ENCODE measurements around the gene CDH8.
"Not testable (repeated sequence)": the region's sequence is repeated elsewhere in the genome, so short reads cannot be mapped to it uniquely, and the experiment has no call there.

Gene CDH8

GRCh38 chr16:61791464-61791863 lies 244.8 kb downstream of the CDH8 start:
- Histone ChIP-seq H3K27ac (ENCODE audit: low read length) (no peak overlapping the region), H3K4me1 (ENCODE audit: low read length) (no peaks in the 10 kb centered on the region), H3K79me2 (ENCODE audit: low read length) (no peaks in the 10 kb centered on the region), H3F3A (ENCODE audit: insufficient read depth, low read length) (no peaks in the 10 kb centered on the region), H3K9ac (ENCODE audit: low read length) (no peak overlapping the region), H3K4me2 (ENCODE audit: low read depth, low read length) (no peak overlapping the region), H3K36me3 (replicated peaks; ENCODE audit: insufficient read depth, low read length) (no peaks in the 10 kb centered on the region), H3K9me3 (replicated peaks; ENCODE audit: insufficient read depth, low read length) (no peaks in the 10 kb centered on the region), H4K20me1 (ENCODE audit: insufficient read depth, low read length) (no peaks in the 10 kb centered on the region), H3K9me2 (replicated peaks; ENCODE audit: insufficient read depth, low read length) (no peaks in the 10 kb centered on the region), H3K4me3 (ENCODE audit: low read length) (no peak overlapping the region), H2AFZ (ENCODE audit: low read length) (no peak overlapping the region), H3K27me3 (replicated peaks; ENCODE audit: insufficient read depth, low read length) (no peaks in the 10 kb centered on the region)
- no peak for TF ChIP-seq EZH2phosphoT487 (IDR thresholded peaks at IDR 0.05; ENCODE audit: low read length)
- TF ChIP-seq CTCF (IDR thresholded peaks at IDR 0.05; ENCODE audit: low read length) = no peak
- TF ChIP-seq EZH2 (optimal IDR thresholded peaks at IDR 0.05; ENCODE audit: low read depth, low read length) = no peak
- no peak for DNase-seq

GRCh38 chr16:61781855-61782254 lies 254.4 kb downstream of the CDH8 start:
- not testable (repeated sequence) for H3K9me2 ChIP-seq (replicated peaks; ENCODE audit: insufficient read depth, low read length); DNase-seq; H3K9me3 ChIP-seq (replicated peaks; ENCODE audit: insufficient read depth, low read length); H3K27ac ChIP-seq (ENCODE audit: low read length); H3K4me1 ChIP-seq (ENCODE audit: low read length); H3K9ac ChIP-seq (ENCODE audit: low read length); H3K27me3 ChIP-seq (replicated peaks; ENCODE audit: insufficient read depth, low read length); H3F3A ChIP-seq (ENCODE audit: insufficient read depth, low read length); H3K4me2 ChIP-seq (ENCODE audit: low read depth, low read length); H3K36me3 ChIP-seq (replicated peaks; ENCODE audit: insufficient read depth, low read length); H3K4me3 ChIP-seq (ENCODE audit: low read length); H4K20me1 ChIP-seq (ENCODE audit: insufficient read depth, low read length); H2AFZ ChIP-seq (ENCODE audit: low read length); H3K79me2 ChIP-seq (ENCODE audit: low read length)

GRCh38 chr16:61780161-61780560 lies 256.1 kb downstream of the CDH8 start:
- Histone ChIP-seq H3K4me3 (ENCODE audit: low read length) (no peak overlapping the region), H3K36me3 (replicated peaks; ENCODE audit: insufficient read depth, low read length) (no peaks in the 10 kb centered on the region), H3K9me3 (replicated peaks; ENCODE audit: insufficient read depth, low read length) (no peaks in the 10 kb centered on the region), H3K79me2 (ENCODE audit: low read length) (no peaks in the 10 kb centered on the region), H3K4me2 (ENCODE audit: low read depth, low read length) (no peak overlapping the region), H2AFZ (ENCODE audit: low read length) (no peak overlapping the region), H3K9ac (ENCODE audit: low read length) (no peak overlapping the region), H3K27ac (ENCODE audit: low read length) (no peak overlapping the region), H3K9me2 (replicated peaks; ENCODE audit: insufficient read depth, low read length) (no peaks in the 10 kb centered on the region), H3K27me3 (replicated peaks; ENCODE audit: insufficient read depth, low read length) (no peaks in the 10 kb centered on the region), H4K20me1 (ENCODE audit: insufficient read depth, low read length) (no peaks in the 10 kb centered on the region), H3F3A (ENCODE audit: insufficient read depth, low read length) (no peaks in the 10 kb centered on the region), H3K4me1 (ENCODE audit: low read length) (no peaks in the 10 kb centered on the region)
- no peak for DNase-seq
- TF ChIP-seq EZH2 (optimal IDR thresholded peaks at IDR 0.05; ENCODE audit: low read depth, low read length) (no peak), CTCF (IDR thresholded peaks at IDR 0.05; ENCODE audit: low read length) (no peak), EZH2phosphoT487 (IDR thresholded peaks at IDR 0.05; ENCODE audit: low read length) (no peak)

GRCh38 chr16:61770301-61770700 lies 265.9 kb downstream of the CDH8 start:
- Histone ChIP-seq H2AFZ (ENCODE audit: low read length) (no peak overlapping the region), H3K4me3 (ENCODE audit: low read length) (no peak overlapping the region), H3K79me2 (ENCODE audit: low read length) (no peaks in the 10 kb centered on the region), H3K9me2 (replicated peaks; ENCODE audit: insufficient read depth, low read length) (no peaks in the 10 kb centered on the region), H4K20me1 (ENCODE audit: insufficient read depth, low read length) (no peaks in the 10 kb centered on the region), H3F3A (ENCODE audit: insufficient read depth, low read length) (no peaks in the 10 kb centered on the region), H3K27me3 (replicated peaks; ENCODE audit: insufficient read depth, low read length) (no peaks in the 10 kb centered on the region), H3K4me2 (ENCODE audit: low read depth, low read length) (no peak overlapping the region), H3K9me3 (replicated peaks; ENCODE audit: insufficient read depth, low read length) (no peaks in the 10 kb centered on the region), H3K9ac (ENCODE audit: low read length) (no peak overlapping the region), H3K36me3 (replicated peaks; ENCODE audit: insufficient read depth, low read length) (no peaks in the 10 kb centered on the region), H3K4me1 (ENCODE audit: low read length) (no peaks in the 10 kb centered on the region), H3K27ac (ENCODE audit: low read length) (no peak overlapping the region)
- DNase-seq = no peak
- no peak for TF ChIP-seq CTCF (IDR thresholded peaks at IDR 0.05; ENCODE audit: low read length)
- TF ChIP-seq EZH2 (optimal IDR thresholded peaks at IDR 0.05; ENCODE audit: low read depth, low read length) = no peak
- TF ChIP-seq EZH2phosphoT487 (IDR thresholded peaks at IDR 0.05; ENCODE audit: low read length) = no peak
